ENCODE data around the gene ADRA2B.

DNA sequence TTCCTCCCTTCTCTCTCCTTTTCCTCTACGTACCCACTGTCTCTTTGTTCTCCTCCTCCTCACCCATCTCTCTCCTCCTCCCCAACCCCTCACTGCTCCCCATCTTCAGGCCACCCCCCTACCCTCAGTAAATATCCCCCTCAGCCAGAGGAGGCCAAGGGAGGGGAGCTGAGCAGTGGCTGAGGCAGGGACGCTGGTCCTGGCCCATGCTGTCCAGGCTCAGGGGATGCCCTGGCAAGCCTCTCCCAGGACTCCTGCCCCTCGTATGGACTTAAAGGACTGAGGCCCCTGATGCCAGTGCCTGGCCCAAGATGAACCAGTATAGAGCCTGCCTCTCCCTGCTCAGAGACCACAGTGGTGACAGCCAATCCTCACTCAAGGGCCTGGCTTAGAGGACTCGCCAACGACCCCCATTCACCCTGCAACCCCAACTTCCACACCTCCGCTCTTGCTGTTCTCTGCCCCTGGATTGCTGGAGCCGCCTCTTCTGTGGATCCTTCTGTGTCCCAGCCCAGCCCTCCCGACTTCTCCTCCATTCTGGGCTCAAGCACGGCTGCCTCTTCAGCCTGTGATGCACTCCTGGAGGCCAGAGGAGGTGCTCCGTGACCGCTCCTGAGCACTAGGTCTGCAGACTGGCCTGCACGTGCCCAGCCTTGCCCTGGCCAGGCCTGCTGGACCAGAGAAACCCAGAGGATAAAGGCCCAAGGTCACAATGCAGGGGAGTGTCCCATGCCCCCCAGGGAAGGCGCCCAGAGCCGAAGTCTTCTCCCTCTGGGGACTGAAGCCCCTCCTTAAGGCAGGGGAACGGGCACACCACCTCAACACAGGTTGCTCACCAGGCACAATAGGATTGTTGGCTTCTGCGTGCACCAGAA lies 38.4 kb upstream of the ADRA2B start:
- no peak for TF ChIP-seq POLR2AphosphoS5 (IDR thresholded peaks at IDR 0.05)
- TF ChIP-seq, protein P1, sequence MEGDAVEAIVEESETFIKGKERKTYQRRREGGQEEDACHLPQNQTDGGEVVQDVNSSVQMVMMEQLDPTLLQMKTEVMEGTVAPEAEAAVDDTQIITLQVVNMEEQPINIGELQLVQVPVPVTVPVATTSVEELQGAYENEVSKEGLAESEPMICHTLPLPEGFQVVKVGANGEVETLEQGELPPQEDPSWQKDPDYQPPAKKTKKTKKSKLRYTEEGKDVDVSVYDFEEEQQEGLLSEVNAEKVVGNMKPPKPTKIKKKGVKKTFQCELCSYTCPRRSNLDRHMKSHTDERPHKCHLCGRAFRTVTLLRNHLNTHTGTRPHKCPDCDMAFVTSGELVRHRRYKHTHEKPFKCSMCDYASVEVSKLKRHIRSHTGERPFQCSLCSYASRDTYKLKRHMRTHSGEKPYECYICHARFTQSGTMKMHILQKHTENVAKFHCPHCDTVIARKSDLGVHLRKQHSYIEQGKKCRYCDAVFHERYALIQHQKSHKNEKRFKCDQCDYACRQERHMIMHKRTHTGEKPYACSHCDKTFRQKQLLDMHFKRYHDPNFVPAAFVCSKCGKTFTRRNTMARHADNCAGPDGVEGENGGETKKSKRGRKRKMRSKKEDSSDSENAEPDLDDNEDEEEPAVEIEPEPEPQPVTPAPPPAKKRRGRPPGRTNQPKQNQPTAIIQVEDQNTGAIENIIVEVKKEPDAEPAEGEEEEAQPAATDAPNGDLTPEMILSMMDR (IDR thresholded peaks at IDR 0.05) = no peak
